ENCODE measurements around the gene PPA1.
"Not testable (repeated sequence)": the region's sequence is repeated elsewhere in the genome, so short reads cannot be mapped to it uniquely, and the experiment has no call there.

PPA1 gene

GRCh38 chr10:70260734-70261133, 27.5 kb upstream of the PPA1 start:
- no peak overlapping the region for H3K27ac ChIP-seq
- TF ChIP-seq, protein P1, sequence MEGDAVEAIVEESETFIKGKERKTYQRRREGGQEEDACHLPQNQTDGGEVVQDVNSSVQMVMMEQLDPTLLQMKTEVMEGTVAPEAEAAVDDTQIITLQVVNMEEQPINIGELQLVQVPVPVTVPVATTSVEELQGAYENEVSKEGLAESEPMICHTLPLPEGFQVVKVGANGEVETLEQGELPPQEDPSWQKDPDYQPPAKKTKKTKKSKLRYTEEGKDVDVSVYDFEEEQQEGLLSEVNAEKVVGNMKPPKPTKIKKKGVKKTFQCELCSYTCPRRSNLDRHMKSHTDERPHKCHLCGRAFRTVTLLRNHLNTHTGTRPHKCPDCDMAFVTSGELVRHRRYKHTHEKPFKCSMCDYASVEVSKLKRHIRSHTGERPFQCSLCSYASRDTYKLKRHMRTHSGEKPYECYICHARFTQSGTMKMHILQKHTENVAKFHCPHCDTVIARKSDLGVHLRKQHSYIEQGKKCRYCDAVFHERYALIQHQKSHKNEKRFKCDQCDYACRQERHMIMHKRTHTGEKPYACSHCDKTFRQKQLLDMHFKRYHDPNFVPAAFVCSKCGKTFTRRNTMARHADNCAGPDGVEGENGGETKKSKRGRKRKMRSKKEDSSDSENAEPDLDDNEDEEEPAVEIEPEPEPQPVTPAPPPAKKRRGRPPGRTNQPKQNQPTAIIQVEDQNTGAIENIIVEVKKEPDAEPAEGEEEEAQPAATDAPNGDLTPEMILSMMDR (IDR thresholded peaks at IDR 0.05) = no peak
- TF ChIP-seq ZFX (IDR thresholded peaks at IDR 0.05; ENCODE audit: borderline replicate concordance) = no peak

- H3K27ac ChIP-seq = no peak overlapping the region
- TF ChIP-seq, protein P1 (IDR thresholded peaks at IDR 0.05) = no peak
- no peak for TF ChIP-seq ZFX (IDR thresholded peaks at IDR 0.05; ENCODE audit: borderline replicate concordance)
These were observed 27.0 kb upstream of the PPA1 start for GRCh38 chr10:70260259-70260658.

GRCh38 chr10:70258216-70258615, 25.0 kb upstream of the PPA1 start:
- no peak overlapping the region for H3K27ac ChIP-seq
- TF ChIP-seq, protein P1 (IDR thresholded peaks at IDR 0.05) = no peak
- TF ChIP-seq ZFX (IDR thresholded peaks at IDR 0.05; ENCODE audit: borderline replicate concordance) = no peak

DNA sequence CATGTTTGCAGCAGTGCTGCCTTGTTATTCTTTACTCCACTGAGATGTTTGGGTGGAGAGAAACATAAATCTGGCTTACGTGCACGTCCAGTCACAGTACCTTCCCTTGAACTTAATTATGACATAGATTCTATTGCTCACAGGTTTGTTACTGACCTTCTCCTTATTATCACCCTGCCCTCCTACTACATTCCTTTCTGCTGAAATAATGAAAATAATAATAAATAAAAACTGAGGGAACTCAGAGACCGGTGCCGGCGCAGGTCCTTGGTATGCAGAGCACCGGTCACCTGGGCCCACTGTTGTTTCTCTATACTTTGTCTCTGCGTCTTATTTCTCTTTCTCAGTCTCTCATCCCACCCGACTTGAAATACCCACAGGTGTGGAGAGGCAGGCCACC, 24.6 kb upstream of the PPA1 start:
- not testable (repeated sequence) for H3K27ac ChIP-seq

DNA sequence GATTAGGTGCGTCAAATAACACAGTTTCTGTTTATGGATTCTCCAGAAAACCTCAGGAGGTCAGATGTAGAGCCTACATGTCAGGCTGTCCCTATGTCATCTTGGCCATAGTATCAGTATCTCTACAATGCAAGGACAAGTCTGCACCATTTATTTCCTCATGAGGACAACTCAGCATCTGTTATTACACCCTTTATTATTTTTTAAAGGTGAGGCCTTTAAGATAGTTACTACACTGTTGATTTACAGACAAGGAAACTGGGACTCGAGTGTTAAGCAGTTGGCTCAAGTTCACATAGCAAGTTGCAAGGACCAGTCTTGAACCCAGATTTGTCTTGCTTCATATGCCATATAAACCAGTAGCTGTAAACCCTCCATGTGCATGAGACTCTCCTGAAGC, 23.2 kb upstream of the PPA1 start:
- H3K27ac ChIP-seq = no peak overlapping the region
- TF ChIP-seq, protein P1 (IDR thresholded peaks at IDR 0.05) = no peak
- no peak for TF ChIP-seq ZFX (IDR thresholded peaks at IDR 0.05; ENCODE audit: borderline replicate concordance)

- H3K27ac ChIP-seq = no peak overlapping the region
- TF ChIP-seq, protein P1 (IDR thresholded peaks at IDR 0.05) = no peak
- TF ChIP-seq ZFX (IDR thresholded peaks at IDR 0.05; ENCODE audit: borderline replicate concordance) = no peak
These were observed 22.4 kb upstream of the PPA1 start for GRCh38 chr10:70255329-70256299.

- H3K27ac ChIP-seq = no peak overlapping the region
- TF ChIP-seq, protein P1 (IDR thresholded peaks at IDR 0.05) = no peak
- TF ChIP-seq ZFX (IDR thresholded peaks at IDR 0.05; ENCODE audit: borderline replicate concordance) = no peak
These were observed 21.6 kb upstream of the PPA1 start for GRCh38 chr10:70254778-70255328.
